Neural progenitor cell (in vitro differentiated cells): ENCODE results near the gene MTCL3. TPM values are rescaled to one million over a fixed set of nuclear protein-coding genes. Genes with fewer than 3 reads are reported as not detected.
"Not testable (repeated sequence)": the region's sequence is repeated elsewhere in the genome, so short reads cannot be mapped to it uniquely, and the experiment has no call there.

ENCODE experiments used
- DNase-seq: peaks from one replicate; pipeline ENCODE4 v3.0.0-alpha.2; 2016; ENCODE audit warnings: low spot score
- H2AFZ ChIP-seq: fragments of 200-600 bp; sonication (generic); replicated peaks from 2 replicates; pipeline ENCODE4 v1.6.1; 2016; ENCODE audit warnings: antibody characterized with exemption
- H3F3A ChIP-seq: fragments of 200-600 bp; sonication (generic); 2 replicates; pipeline ENCODE4 v1.6.1; 2016; ENCODE audit warnings: antibody characterized with exemption, low read depth
- H3K27ac ChIP-seq: fragments of 200-600 bp; sonication (generic); 2 replicates; pipeline ENCODE4 v1.5.1; 2016; ENCODE audit warnings: mild to moderate bottlenecking
- H3K27me3 ChIP-seq: fragments of 200-600 bp; sonication (generic); 2 replicates; pipeline ENCODE4 v1.6.1; 2016; ENCODE audit warnings: mild to moderate bottlenecking, moderate library complexity
- H3K36me3 ChIP-seq: fragments of 200-600 bp; sonication (generic); 2 replicates; pipeline ENCODE4 v1.5.1; 2016
- H3K4me1 ChIP-seq: fragments of 200-600 bp; sonication (generic); 2 replicates; pipeline ENCODE4 v1.6.1; 2016; ENCODE audit warnings: mixed run types
- H3K4me2 ChIP-seq: fragments of 200-600 bp; sonication (generic); 2 replicates; pipeline ENCODE4 v1.6.1; 2016
- H3K4me3 ChIP-seq: fragments of 200-600 bp; sonication (generic); 2 replicates; pipeline ENCODE4 v1.5.1; 2016
- H3K79me2 ChIP-seq: fragments of 200-600 bp; sonication (generic); 2 replicates; pipeline ENCODE4 v1.6.1; 2016; ENCODE audit warnings: low read depth
- H3K9ac ChIP-seq: fragments of 200-600 bp; sonication (generic); 2 replicates; pipeline ENCODE4 v1.6.1; 2016
- H3K9me3 ChIP-seq: fragments of 200-600 bp; sonication (generic); 2 replicates; pipeline ENCODE4 v1.5.1; 2016; ENCODE audit warnings: low read depth
- H4K20me1 ChIP-seq: fragments of 200-600 bp; sonication (generic); 2 replicates; pipeline ENCODE4 v1.6.1; 2016; ENCODE audit warnings: low read depth
- H3K27ac Mint-ChIP-seq: 3 replicates; pipeline ENCODE4 v1.8.0; 2021; ENCODE audit warnings: mixed read lengths
- H3K27me3 Mint-ChIP-seq: 2 replicates; pipeline ENCODE4 v1.8.0; 2022; ENCODE audit warnings: low read depth, mild to moderate bottlenecking, inconsistent platforms, moderate library complexity, mixed read lengths; ENCODE audit not compliant: insufficient read depth
- H3K36me3 Mint-ChIP-seq: 3 replicates; pipeline ENCODE4 v1.8.0; 2021; ENCODE audit warnings: mixed read lengths
- H3K4me1 Mint-ChIP-seq: 3 replicates; pipeline ENCODE4 v1.8.0; 2021; ENCODE audit warnings: mixed read lengths
- H3K4me3 Mint-ChIP-seq: 3 replicates; pipeline ENCODE4 v1.8.0; 2021; ENCODE audit warnings: mild to moderate bottlenecking, moderate library complexity, mixed read lengths
- H3K9me3 Mint-ChIP-seq: 3 replicates; pipeline ENCODE4 v1.8.0; 2020; ENCODE audit warnings: mixed read lengths
- EZH2 ChIP-seq: fragments of 200-600 bp; sonication (generic); IDR thresholded peaks from 2 replicates; pipeline ENCODE4 v1.6.1; 2017; ENCODE audit warnings: antibody characterized with exemption, mild to moderate bottlenecking, moderate library complexity
- EZH2phosphoT487 ChIP-seq: fragments of 200-600 bp; sonication (generic); IDR thresholded peaks from 2 replicates; pipeline ENCODE4 v1.6.1; 2017; ENCODE audit warnings: antibody characterized with exemption
- small RNA-seq: library from RNA; depleted of rRNA; stranded (forward); fragments of <200 nt; gene quantifications from one replicate; pipeline ENCODE3, GENCODE V24; 2015
- total RNA-seq: library from RNA; depleted of rRNA; stranded (reverse); fragments of >200 nt; gene quantifications from 2 replicates; pipeline ENCODE4 v1.2.3, GENCODE V29; 2015; ENCODE audit warnings: low replicate concordance
- TF ChIP-seq, protein P1 (sequence below): fragments of 200-600 bp; sonication (generic); IDR thresholded peaks from 2 replicates; pipeline ENCODE4 v1.5.1; 2017; ENCODE audit warnings: antibody characterized with exemption, mild to moderate bottlenecking

MTCL3 gene

DNA sequence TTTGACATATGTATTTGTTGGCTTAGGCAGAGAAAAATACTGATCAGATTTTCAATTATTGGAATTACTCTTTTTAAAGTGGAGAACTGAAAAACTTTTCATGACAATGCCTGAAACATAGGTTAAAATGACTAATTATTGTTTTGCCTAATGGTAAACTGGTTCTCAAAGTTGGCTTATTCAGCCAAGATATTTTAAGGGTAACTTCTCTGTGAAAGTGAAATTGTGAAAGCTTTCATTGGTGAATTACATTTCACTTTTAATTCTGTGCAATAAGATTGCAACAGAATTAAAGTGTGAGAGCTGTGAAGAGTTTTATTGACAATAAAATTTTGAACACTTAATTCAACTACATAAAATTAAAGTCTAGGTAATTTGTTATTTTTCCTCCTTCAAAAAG lies 84.5 kb downstream of the MTCL3 start:
- no peaks in the 10 kb centered on the region for H3K36me3 Mint-ChIP-seq
- Histone ChIP-seq H3K36me3 (no peaks in the 10 kb centered on the region), H3K27me3 (no peaks in the 10 kb centered on the region), H4K20me1 (no peaks in the 10 kb centered on the region), H3K4me1 (peaks cover 7% of the 10 kb centered on the region), H3K4me2 (no peak overlapping the region), H3F3A (no peaks in the 10 kb centered on the region), H3K79me2 (no peaks in the 10 kb centered on the region), H2AFZ (no peak overlapping the region), H3K27ac (no peak overlapping the region), H3K9me3 (no peaks in the 10 kb centered on the region), H3K9ac (no peak overlapping the region), H3K4me3 (no peak overlapping the region)
- H3K9me3 Mint-ChIP-seq, result no peaks in the 10 kb centered on the region
- no peaks in the 10 kb centered on the region for H3K27me3 Mint-ChIP-seq
- peaks cover 9% of the 10 kb centered on the region for H3K4me1 Mint-ChIP-seq
- H3K4me3 Mint-ChIP-seq, result no peak overlapping the region
- H3K27ac Mint-ChIP-seq, result no peak overlapping the region
- no peak for TF ChIP-seq EZH2
- TF ChIP-seq, protein P1, sequence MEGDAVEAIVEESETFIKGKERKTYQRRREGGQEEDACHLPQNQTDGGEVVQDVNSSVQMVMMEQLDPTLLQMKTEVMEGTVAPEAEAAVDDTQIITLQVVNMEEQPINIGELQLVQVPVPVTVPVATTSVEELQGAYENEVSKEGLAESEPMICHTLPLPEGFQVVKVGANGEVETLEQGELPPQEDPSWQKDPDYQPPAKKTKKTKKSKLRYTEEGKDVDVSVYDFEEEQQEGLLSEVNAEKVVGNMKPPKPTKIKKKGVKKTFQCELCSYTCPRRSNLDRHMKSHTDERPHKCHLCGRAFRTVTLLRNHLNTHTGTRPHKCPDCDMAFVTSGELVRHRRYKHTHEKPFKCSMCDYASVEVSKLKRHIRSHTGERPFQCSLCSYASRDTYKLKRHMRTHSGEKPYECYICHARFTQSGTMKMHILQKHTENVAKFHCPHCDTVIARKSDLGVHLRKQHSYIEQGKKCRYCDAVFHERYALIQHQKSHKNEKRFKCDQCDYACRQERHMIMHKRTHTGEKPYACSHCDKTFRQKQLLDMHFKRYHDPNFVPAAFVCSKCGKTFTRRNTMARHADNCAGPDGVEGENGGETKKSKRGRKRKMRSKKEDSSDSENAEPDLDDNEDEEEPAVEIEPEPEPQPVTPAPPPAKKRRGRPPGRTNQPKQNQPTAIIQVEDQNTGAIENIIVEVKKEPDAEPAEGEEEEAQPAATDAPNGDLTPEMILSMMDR, result no peak
- TF ChIP-seq EZH2phosphoT487, result no peak
- DNase-seq, result no peak

DNA sequence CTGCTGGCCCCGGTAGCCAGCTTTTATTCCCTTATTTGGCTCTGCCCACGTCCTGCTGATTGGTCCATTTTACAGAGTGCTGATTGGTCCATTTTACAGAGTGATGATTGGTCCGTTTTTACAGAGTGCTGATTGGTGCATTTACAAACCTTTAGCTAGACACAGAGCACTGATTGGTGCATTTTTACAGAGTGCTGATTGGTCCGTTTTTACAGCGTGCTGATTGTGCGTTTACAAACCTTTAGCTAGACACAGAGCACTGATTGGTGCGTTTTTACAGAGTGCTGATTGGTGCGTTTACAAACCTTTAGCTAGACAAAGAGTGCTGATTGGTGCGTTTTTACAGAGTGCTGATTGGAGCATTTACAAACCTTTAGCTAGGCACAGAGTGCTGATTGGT lies 90.6 kb downstream of the MTCL3 start:
- not testable (repeated sequence) for H4K20me1 ChIP-seq, DNase-seq, H3K4me1 Mint-ChIP-seq, H2AFZ ChIP-seq, H3K27me3 ChIP-seq, H3K4me3 Mint-ChIP-seq, H3K9me3 ChIP-seq, H3K36me3 Mint-ChIP-seq, H3K27ac ChIP-seq, H3K27me3 Mint-ChIP-seq, H3K4me2 ChIP-seq, H3K79me2 ChIP-seq, H3F3A ChIP-seq, H3K27ac Mint-ChIP-seq, H3K4me3 ChIP-seq, H3K36me3 ChIP-seq, H3K4me1 ChIP-seq, H3K9ac ChIP-seq
- peaks cover 14% of the 10 kb centered on the region for H3K9me3 Mint-ChIP-seq

DNA sequence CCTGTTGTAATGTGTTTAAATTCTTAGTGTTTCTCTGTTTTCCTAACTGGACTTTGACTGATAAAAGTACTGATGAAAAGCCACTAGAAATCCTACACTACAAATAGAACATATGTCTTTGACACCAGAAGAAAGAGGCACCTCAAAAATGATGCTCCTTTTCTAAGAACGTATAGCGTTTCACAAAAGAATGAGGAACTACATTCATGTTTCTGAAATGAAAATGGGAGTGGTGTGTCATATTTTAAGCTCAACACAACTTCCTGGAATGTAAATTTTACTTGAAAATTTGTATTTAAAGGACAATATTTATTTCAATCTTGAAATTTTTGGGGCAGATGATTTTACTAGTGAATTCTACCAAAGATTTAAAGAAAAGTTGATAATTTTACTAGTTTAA lies 95.2 kb downstream of the MTCL3 start:
- H3K4me3 ChIP-seq, result no peak overlapping the region
- DNase-seq, result no peak
- peaks cover 11% of the 10 kb centered on the region for H3K9me3 Mint-ChIP-seq
- no peaks in the 10 kb centered on the region for H3K4me1 ChIP-seq
- H3K79me2 ChIP-seq, result no peaks in the 10 kb centered on the region
- peaks cover 2% of the 10 kb centered on the region for H3K27me3 Mint-ChIP-seq
- H3K4me2 ChIP-seq, result no peak overlapping the region
- H3K4me1 Mint-ChIP-seq, result peaks cover 3% of the 10 kb centered on the region
- no peak overlapping the region for H2AFZ ChIP-seq
- H3K27me3 ChIP-seq, result no peaks in the 10 kb centered on the region
- H4K20me1 ChIP-seq, result no peaks in the 10 kb centered on the region
- no peaks in the 10 kb centered on the region for H3K36me3 ChIP-seq
- no peak overlapping the region for H3K27ac ChIP-seq
- no peak for TF ChIP-seq EZH2
- TF ChIP-seq, protein P1, result no peak
- TF ChIP-seq EZH2phosphoT487, result no peak
- H3K4me3 Mint-ChIP-seq, result no peak overlapping the region
- H3K36me3 Mint-ChIP-seq, result peaks cover 3% of the 10 kb centered on the region
- H3F3A ChIP-seq, result no peaks in the 10 kb centered on the region
- H3K9me3 ChIP-seq, result no peaks in the 10 kb centered on the region
- H3K9ac ChIP-seq, result no peak overlapping the region
- H3K27ac Mint-ChIP-seq, result no peak overlapping the region

Small RNAs within 50 kb of the gene (small RNA-seq; reads per million reads assigned to genes)
- not detected for gene KIAA0408

Other genes starting within 250 kb of the MTCL3 start
- gene ECHDC1, start 175.7 kb downstream of the MTCL3 start, total RNA-seq, result 75.9 and 81.9 TPM in 2 replicates
- gene KIAA0408, start 59.9 kb downstream of the MTCL3 start, total RNA-seq, result 2.2 and 9.7 TPM in 2 replicates
- gene C6orf58, start 57.8 kb upstream of the MTCL3 start, total RNA-seq, result not detected in 2 replicates